ENCODE results near the gene TRAF2. TPM values are rescaled to one million over a fixed set of nuclear protein-coding genes. Genes with fewer than 3 reads are reported as not detected.

TRAF2 gene
- total and polyA plus RNA-seq, 2 donors (not counting 3 experiments of a cell fraction or from before 2014, with no cell fraction given): 10.9 to 23.1 TPM

- CTCF ChIA-PET: interaction anchor here (0.6 kb wide), 1 partner anchor 27 kb away, joined by 4 read pairs; no protein-coding TSS in a partner anchor
- dilution Hi-C loops (cut with MboI; ENCODE audit: extremely low pct_ligation_motif_present, low sequenced_read_pairs): no loop called here
Measured at GRCh38 chr9:136921307-136921706, 35.0 kb downstream of the TRAF2 start.

GRCh38 chr9:136921718-136922117, 35.4 kb downstream of the TRAF2 start:
- no peak for FAIRE-seq
- no TSS peak for BruUV-seq (replicated peaks)
- Histone ChIP-seq H3K27me3 (ENCODE audit: control insufficient read depth in 2 of 2, insufficient read depth in 2 of 2, low read length in 2 of 2) (no peaks in the 10 kb centered on the region), H4K20me1 (replicated peaks; ENCODE audit: control insufficient read depth, extremely low read depth, insufficient read depth, low read length) (no peaks in the 10 kb centered on the region), H3K27ac (ENCODE audit: insufficient read depth, low read depth, low read length) (no peak overlapping the region), H3K9me3 (replicated peaks; ENCODE audit: control insufficient read depth, insufficient read depth, low read length) (no peaks in the 10 kb centered on the region), H3K9me1 (replicated peaks; ENCODE audit: control insufficient read depth, extremely low read depth, insufficient read depth, low read length) (no peaks in the 10 kb centered on the region), H3K9ac (replicated peaks; ENCODE audit: extremely low read depth, insufficient read depth, low read length) (no peak overlapping the region), H3K79me2 (ENCODE audit: control insufficient read depth, insufficient read depth, low read length) (no peaks in the 10 kb centered on the region), H3K4me2 (ENCODE audit: insufficient read depth, low read length) (no peak overlapping the region), H3K4me3 (replicated peaks in 1 of 3; ENCODE audit: insufficient read depth in 1 of 3, low read depth in 1 of 3, low read length in 3 of 3) (no peak overlapping the region), H3K36me3 (ENCODE audit: control insufficient read depth in 2 of 2, extremely low read depth in 1 of 2, insufficient read depth in 2 of 2, low read length in 2 of 2) (peaks cover 0 to 35% of the 10 kb centered on the region in 2 experiments), H2AFZ (ENCODE audit: low read depth, low read length) (no peak overlapping the region), H3K4me1 (ENCODE audit: control insufficient read depth, extremely low read depth, insufficient read depth, low read length) (no peaks in the 10 kb centered on the region)
- no peak for DNase-seq (ENCODE audit: low read depth, low spot score)
- intact Hi-C loops (cut with micrococcal nuclease): no loop called here
- CTCF ChIA-PET: no interaction called here
- TF ChIP-seq JUN (IDR thresholded peaks at IDR 0.05; ENCODE audit: borderline replicate concordance, insufficient read depth, insufficient read length, low read depth): no peak
- TF ChIP-seq POLR2AphosphoS5 (IDR thresholded peaks at IDR 0.05; ENCODE audit: insufficient read depth, low read depth, low read length): no peak
- TF ChIP-seq, protein P1, sequence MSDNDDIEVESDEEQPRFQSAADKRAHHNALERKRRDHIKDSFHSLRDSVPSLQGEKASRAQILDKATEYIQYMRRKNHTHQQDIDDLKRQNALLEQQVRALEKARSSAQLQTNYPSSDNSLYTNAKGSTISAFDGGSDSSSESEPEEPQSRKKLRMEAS (IDR thresholded peaks at IDR 0.05; ENCODE audit: insufficient read depth, insufficient read length): no peak
- TF ChIP-seq EZH2 (IDR thresholded peaks at IDR 0.05; ENCODE audit: borderline replicate concordance, low read depth, low read length, severe bottlenecking): no peak
- no peak for TF ChIP-seq GATA2 (IDR thresholded peaks at IDR 0.05; ENCODE audit: insufficient read depth, insufficient read length, low read depth, low read length)
- TF ChIP-seq MYC (IDR thresholded peaks at IDR 0.05; ENCODE audit: low read depth, low read length): no peak
- no peak for TF ChIP-seq FOS (IDR thresholded peaks at IDR 0.05; ENCODE audit: borderline replicate concordance, insufficient read depth, low read length)
- no peak for TF ChIP-seq CTCF (IDR thresholded peaks at IDR 0.05; ENCODE audit: extremely low read depth in 1 of 2, insufficient read depth in 1 of 2, low read depth in 1 of 2, low read length in 2 of 2)
- TF ChIP-seq POLR2A (IDR thresholded peaks at IDR 0.05; ENCODE audit: low read depth, low read length): no peak
- POLR2A ChIA-PET: no interaction called here
- dilution Hi-C loops (cut with MboI; ENCODE audit: extremely low pct_ligation_motif_present, low sequenced_read_pairs): no loop called here

More at GRCh38 chr9:136921307-136921706, 35.0 kb downstream of the TRAF2 start:
- no peak overlapping the region for H3K4me3 ChIP-seq (replicated peaks in 1 of 3; ENCODE audit: insufficient read depth in 1 of 3, low read depth in 1 of 3, low read length in 3 of 3)
- no peak for DNase-seq (ENCODE audit: low read depth, low spot score)
- POLR2A ChIA-PET: no interaction called here
- no peaks in the 10 kb centered on the region for H3K27me3 ChIP-seq (ENCODE audit: control insufficient read depth in 2 of 2, insufficient read depth in 2 of 2, low read length in 2 of 2)
- intact Hi-C loops (cut with micrococcal nuclease): no loop called here
- no TSS peak for BruUV-seq (replicated peaks)
- no peak overlapping the region for H3K9ac ChIP-seq (replicated peaks; ENCODE audit: extremely low read depth, insufficient read depth, low read length)
- H3K9me1 ChIP-seq (replicated peaks; ENCODE audit: control insufficient read depth, extremely low read depth, insufficient read depth, low read length): no peaks in the 10 kb centered on the region
- no peak for TF ChIP-seq EZH2 (IDR thresholded peaks at IDR 0.05; ENCODE audit: borderline replicate concordance, low read depth, low read length, severe bottlenecking)
- TF ChIP-seq, protein P1 (IDR thresholded peaks at IDR 0.05; ENCODE audit: insufficient read depth, insufficient read length): no peak
- TF ChIP-seq FOS (IDR thresholded peaks at IDR 0.05; ENCODE audit: borderline replicate concordance, insufficient read depth, low read length): no peak
- no peak for TF ChIP-seq GATA2 (IDR thresholded peaks at IDR 0.05; ENCODE audit: insufficient read depth, insufficient read length, low read depth, low read length)
- TF ChIP-seq MYC (IDR thresholded peaks at IDR 0.05; ENCODE audit: low read depth, low read length): no peak
- TF ChIP-seq POLR2AphosphoS5 (IDR thresholded peaks at IDR 0.05; ENCODE audit: insufficient read depth, low read depth, low read length): no peak
- no peak for TF ChIP-seq POLR2A (IDR thresholded peaks at IDR 0.05; ENCODE audit: low read depth, low read length)
- no peak for TF ChIP-seq JUN (IDR thresholded peaks at IDR 0.05; ENCODE audit: borderline replicate concordance, insufficient read depth, insufficient read length, low read depth)
- no peaks in the 10 kb centered on the region for H3K9me3 ChIP-seq (replicated peaks; ENCODE audit: control insufficient read depth, insufficient read depth, low read length)
- no peak for FAIRE-seq
- H3K27ac ChIP-seq (ENCODE audit: insufficient read depth, low read depth, low read length): no peak overlapping the region
- H3K4me2 ChIP-seq (ENCODE audit: insufficient read depth, low read length): no peak overlapping the region
- no peaks in the 10 kb centered on the region for H4K20me1 ChIP-seq (replicated peaks; ENCODE audit: control insufficient read depth, extremely low read depth, insufficient read depth, low read length)
- H3K4me1 ChIP-seq (ENCODE audit: control insufficient read depth, extremely low read depth, insufficient read depth, low read length): no peaks in the 10 kb centered on the region
- no peak overlapping the region for H2AFZ ChIP-seq (ENCODE audit: low read depth, low read length)
- H3K79me2 ChIP-seq (ENCODE audit: control insufficient read depth, insufficient read depth, low read length): no peaks in the 10 kb centered on the region
- peaks cover 0 to 37% of the 10 kb centered on the region in 2 experiments for H3K36me3 ChIP-seq (ENCODE audit: control insufficient read depth in 2 of 2, extremely low read depth in 1 of 2, insufficient read depth in 2 of 2, low read length in 2 of 2)
